ENCODE results near the gene GNE.

GNE gene

DNA sequence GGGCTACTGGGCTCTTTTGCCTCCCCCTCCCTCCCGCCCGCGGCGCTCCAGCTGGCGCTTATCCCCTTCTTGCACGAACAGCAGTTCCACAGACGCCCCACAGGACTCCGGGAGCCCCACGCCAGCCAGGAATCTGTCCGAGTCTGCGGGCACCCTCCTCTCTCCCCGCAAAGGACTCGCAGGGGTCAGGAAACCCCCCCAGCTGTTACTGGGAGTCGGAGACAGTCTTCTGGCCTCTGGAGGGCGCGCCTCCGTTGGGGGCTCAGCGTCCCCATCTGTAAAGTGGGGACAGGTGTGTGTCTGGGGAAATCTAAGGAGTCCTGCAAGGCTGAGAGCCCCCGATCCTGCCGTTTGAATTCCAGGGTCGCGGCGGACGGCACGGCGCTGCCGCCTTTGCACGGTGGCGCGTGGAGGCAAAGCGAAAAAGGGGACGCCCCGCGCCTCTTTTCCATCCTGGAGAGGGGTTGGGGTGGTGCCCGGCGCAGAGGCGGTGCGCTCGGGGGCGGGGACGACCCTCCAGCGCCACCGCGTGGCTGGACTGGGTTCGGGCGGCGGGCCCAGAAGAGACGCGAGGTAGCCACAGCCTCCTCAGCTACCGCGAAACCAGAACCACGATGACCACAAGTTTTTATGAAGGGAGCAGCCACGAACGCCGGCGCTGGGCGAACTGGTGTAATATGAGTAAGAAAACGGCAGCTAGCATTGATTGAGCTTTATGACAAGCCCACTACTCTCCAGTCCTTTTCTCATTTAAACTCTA lies 91.9 kb downstream of the GNE start:
- DNase-seq (ENCODE audit: low spot score) = peak; percentile 87

- DNase-seq (ENCODE audit: low spot score) = no peak
Measured at GRCh38 chr9:36165826-36166167, 92.5 kb downstream of the GNE start.

DNA sequence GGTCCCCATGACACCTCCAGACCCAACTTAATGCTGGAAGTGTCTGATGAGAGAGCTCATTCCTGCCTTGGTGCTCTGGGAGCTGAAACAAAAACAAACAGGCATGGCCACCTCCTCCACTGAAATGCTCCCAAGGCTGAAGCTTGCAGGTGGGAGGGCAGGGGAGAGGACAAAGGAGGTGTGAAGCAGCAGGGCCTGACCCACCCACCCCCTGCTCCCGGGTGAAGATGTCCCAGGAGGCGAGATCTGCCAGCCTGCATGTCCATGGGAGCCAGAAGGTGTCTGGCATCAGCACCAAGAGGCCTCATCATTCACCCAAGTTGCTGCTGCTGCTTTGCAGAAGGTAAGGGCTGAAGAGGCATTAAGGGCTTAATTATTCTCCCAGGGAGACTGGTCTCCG lies 93.3 kb downstream of the GNE start:
- DNase-seq (ENCODE audit: low spot score) = no peak

Data from COLO829 (cell line).